Right lobe of liver (tissue), 4 donors: ENCODE results near the gene MON1A.

Experiments used
- POLR2A ChIP-seq: fragments of 450-650 bp; IDR thresholded peaks from one replicate; pipeline ENCODE4 v1.6.1; 2017; ENCODE audit warnings: antibody characterized with exemption, mild to moderate bottlenecking
- TF ChIP-seq, protein P1 (sequence below), 4 donors: fragments of 200-600 bp in 3 of 4; fragments of 450-650 bp in 1 of 4; IDR thresholded peaks; one replicate each; pipeline versions ENCODE4 v1.5.1 to v1.8.0; 2016 to 2022; ENCODE audit warnings: antibody characterized with exemption in 4 of 4, mild to moderate bottlenecking in 2 of 4
- donor health status: DM: no; HTN: no; CAD: no.
- donor health status: DM: no; HTN: no; CAD: no.
- donor health status: DM: no; HTN: yes; CAD: no.

DNA sequence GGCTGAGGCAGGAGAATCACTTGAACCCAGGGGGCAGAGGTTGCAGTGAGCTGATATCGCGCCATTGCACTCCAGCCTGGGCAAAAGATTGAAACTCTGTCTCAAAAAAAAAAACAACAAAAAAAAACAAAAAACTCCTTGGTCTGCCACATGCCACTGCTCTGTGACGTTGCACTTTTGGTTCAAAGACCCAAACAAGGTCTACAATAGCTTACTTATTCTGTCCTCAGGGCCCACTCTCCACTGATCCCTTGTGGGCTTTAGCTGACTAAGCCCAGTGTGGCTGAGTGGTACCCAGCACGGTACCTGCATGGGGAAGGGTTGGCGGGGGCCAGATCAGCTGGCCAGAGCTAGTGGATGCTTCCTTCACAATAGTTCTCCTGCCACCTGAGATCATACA is 1.8 kb downstream of the MON1A start:
- TF ChIP-seq, protein P1, sequence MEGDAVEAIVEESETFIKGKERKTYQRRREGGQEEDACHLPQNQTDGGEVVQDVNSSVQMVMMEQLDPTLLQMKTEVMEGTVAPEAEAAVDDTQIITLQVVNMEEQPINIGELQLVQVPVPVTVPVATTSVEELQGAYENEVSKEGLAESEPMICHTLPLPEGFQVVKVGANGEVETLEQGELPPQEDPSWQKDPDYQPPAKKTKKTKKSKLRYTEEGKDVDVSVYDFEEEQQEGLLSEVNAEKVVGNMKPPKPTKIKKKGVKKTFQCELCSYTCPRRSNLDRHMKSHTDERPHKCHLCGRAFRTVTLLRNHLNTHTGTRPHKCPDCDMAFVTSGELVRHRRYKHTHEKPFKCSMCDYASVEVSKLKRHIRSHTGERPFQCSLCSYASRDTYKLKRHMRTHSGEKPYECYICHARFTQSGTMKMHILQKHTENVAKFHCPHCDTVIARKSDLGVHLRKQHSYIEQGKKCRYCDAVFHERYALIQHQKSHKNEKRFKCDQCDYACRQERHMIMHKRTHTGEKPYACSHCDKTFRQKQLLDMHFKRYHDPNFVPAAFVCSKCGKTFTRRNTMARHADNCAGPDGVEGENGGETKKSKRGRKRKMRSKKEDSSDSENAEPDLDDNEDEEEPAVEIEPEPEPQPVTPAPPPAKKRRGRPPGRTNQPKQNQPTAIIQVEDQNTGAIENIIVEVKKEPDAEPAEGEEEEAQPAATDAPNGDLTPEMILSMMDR (IDR thresholded peaks at IDR 0.05) = no peak
- no peak for TF ChIP-seq POLR2A
